Measurements from ENCODE around the gene RNF135.
"Not testable (repeated sequence)": the region's sequence is repeated elsewhere in the genome, so short reads cannot be mapped to it uniquely, and the experiment has no call there.

The RNF135 gene

DNA sequence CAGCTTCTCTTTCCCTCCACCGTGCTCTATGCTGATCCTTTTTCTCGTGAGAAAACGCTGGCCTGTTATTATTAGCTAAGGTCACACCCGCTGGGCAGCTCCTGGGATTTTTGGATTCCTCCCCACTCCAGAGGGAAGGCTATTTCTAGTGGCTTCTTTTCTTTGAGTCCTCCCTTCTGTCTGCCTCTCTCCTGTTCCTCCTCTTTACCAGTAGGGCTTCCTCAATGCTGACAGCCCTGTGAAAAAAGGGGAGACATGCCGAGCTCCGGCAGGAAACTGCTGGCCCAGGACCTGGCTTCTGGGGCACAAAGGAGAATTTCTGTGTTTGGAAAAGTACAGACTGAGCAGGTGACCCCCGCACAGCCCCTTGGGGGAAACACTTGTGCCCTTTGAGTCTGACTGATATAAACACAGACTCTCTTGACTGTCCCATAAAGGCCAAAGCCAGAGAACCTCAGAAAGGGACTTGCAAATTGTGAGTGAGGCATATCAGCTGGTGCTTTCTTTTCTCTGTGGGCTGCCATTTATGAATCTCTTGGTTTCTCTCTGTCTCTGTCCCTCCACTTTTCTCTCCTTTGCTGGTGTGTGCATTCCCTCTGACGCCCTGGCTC lies 14.0 kb upstream of the RNF135 start:
- DNase-seq: no peak

- no peak for DNase-seq
Measured at GRCh38 chr17:30957741-30958140, 13.1 kb upstream of the RNF135 start.

- no peak for DNase-seq
Measured at GRCh38 chr17:30958187-30958586, 12.7 kb upstream of the RNF135 start.

- DNase-seq: peak in 1 of 5 experiments; percentile 60
Measured at GRCh38 chr17:30961209-30962188, 9.3 kb upstream of the RNF135 start.

DNA sequence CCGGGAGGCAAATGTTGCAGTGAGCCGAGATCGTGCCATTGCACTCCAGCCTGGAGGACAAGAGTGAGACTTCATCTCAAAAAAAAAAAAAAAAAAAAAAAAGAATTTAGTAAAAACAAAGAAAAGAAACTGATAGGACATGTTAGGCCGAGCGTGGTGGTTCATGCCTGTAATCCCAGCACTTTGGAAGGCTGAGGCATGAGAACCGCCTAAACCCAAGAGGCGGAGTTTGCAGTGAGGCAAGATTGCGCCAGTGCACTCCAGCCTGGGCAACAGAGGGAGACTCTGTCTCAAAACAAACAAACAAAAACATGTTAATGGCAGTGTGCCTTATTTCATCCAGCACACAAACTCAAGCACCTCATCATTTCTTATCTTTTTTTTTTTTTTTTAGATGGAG lies 6.5 kb upstream of the RNF135 start:
- not testable (repeated sequence) for DNase-seq

DNA sequence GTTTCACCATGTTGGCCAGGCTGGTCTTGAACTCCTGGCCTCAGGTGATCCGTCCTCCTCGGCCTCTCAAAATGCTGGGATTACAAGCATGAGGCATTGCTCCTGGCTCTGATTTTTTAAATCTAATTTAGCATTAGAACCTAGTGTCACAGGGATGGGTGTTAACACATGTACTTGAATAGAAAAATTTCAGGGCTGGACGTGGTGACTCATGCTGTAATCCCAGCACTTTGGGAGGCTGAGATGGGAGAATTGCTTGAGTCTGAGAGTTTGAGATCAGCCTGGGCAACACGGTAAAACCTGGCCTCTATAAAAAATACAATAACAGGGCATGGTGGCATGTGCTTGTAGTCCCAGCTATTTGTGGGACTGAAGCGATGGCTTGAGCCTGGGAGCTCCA lies 6.0 kb upstream of the RNF135 start:
- DNase-seq: no peak

DNA sequence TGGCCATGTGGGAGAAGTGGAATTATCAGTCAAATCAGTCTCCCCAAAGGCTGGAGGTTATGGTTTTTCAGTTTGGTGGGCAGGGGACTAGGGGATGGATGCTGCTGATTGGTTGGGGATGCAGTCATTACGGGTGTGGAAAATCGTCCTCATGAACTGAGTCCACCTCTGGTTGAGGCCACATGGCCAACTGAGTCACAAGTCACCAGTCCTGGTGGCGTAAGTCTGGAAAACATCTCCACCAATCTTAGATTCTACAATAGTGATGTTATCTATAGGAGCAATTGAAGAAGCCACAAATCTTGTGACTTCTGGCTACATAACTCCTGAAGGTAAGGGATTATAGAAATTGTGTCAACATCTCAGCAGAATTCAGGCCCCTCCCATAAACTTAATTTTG lies 5.2 kb upstream of the RNF135 start:
- DNase-seq: no peak

DNA sequence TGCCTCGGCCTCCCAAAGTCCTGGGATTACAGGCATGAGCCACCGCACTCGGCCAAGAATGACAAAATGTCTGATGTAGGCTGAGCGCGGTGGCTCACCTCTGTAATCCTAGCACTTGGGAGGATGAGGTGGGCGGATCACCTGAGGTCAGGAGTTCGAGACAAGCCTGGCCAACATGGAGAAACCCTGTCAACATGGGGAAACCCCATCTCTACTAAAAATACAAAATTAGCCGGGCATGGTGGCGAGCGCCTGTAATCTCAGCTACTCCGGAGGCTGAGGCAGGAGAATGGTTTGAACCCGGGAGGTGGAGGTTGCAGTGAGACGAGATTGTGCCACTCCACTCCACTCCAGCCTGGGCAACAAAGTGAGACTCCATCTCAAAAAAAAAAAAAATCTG lies 2.9 kb upstream of the RNF135 start:
- DNase-seq: not testable (repeated sequence)

GRCh38 chr17:30969989-30970830 lies 629 bp upstream of the RNF135 start:
- peak in 1 of 5 experiments; percentile 68 for DNase-seq

- peak in 1 of 5 experiments; percentile 21 for DNase-seq
Measured at GRCh38 chr17:30975042-30975820, 4.4 kb downstream of the RNF135 start.

GRCh38 chr17:30979919-30980318 lies 9.1 kb downstream of the RNF135 start:
- not testable (repeated sequence) for DNase-seq

- no peak for DNase-seq
Measured at GRCh38 chr17:30981531-30982519, 11.0 kb downstream of the RNF135 start.

GRCh38 chr17:30982855-30983254 lies 12.0 kb downstream of the RNF135 start:
- DNase-seq: no peak

DNA sequence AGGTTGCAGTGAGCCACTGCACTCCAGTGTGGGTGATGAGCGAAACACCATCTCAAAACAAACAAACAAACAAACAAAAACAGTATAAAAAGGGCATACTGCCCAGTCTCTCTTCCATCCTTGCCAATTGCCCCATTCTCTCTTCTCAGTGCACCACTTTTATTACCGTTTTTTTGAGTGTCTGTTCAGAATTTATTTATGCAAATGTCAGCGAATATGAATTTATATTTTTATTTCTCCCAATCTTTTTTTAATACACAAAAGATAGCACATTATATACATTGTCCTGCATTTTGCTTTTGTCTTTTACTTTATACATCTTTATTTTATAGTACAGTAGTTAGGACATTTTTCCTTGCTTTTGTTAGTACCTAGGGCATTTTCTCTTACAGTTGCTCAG lies 19.6 kb downstream of the RNF135 start:
- no peak for DNase-seq

DNA sequence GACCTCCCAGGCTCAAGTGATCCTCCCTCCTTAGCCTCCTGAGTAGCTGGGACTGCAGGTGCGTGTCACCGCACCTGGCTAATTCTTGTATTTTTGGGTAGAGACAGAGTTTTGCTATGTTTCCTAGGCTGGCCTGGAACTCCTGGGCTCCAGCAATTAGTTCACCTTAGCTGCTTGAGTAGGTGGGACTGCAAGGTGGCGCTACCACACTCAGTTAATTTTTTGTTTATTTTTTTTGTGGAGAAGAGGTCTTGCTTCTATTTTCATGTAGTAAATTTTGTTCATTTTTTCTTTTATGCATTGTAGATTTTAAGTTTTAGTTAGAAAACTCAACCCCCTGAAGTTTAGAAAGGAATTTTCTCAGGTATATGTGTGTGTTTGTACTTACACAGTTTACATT lies 21.7 kb downstream of the RNF135 start:
- no peak for DNase-seq

DNA sequence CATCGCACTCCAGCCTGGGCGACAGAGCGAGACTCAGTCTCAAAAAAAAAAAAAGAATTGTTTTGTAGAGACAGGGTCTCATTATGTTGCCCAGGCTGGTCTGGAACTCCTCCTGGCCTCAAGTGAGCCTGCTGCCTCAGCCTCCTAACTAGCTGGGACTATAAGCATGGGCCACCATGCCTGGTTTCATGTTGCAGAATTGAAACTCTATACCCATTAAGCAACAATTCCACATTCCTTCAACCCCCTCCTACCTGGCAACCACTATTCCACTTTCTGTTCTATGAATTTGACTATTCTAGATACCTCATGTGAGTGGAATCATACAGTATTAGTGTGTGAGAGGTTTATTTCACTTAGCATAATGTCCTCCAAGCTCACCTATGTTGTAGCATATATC lies 24.5 kb downstream of the RNF135 start:
- no peak for DNase-seq

- DNase-seq: no peak
Measured at GRCh38 chr17:30996486-30996885, 25.6 kb downstream of the RNF135 start.

DNA sequence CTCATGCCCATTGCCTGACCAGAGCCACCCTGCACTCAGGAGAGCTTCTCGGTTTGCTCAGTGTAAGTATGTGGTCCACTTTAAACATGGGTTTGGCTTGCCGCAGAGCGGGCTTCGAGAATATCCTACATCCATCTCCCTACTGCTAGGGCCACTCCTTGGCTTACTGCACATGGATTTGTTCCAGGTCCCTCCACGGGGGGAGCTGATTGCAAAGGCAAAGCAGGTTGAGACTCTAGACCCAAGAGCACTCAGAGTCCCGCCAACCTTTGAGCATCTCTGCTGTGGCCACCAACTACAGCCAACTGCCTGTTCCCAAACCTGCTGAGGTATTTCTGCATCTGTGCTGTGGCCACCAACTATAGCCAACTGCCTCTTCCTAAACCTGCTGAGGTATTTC lies 26.4 kb downstream of the RNF135 start:
- DNase-seq: no peak

DNA sequence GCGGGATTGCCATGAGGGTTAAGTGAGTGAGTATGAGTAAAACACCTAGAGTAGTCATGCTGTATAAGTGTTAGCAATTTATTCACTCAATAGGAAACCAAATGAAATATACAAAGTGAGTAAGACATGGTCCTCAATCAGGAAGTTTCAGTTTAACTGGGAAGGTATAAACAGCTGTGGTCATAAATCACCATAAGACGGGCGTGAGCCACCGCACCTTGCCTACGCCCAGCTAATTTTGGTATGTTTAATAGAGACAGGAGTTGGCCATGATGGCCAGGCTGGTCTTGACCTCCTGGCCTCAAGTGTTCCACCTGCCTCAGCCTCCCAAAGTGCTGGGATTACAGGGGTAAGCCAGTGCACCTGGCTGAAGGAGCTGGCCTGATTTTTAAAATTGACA lies 27.0 kb downstream of the RNF135 start:
- no peak for DNase-seq

- no peak for DNase-seq
Measured at GRCh38 chr17:31002047-31002446, 31.2 kb downstream of the RNF135 start.

All from T-helper 2 cell (primary cell).